ENCODE measurements around the gene ERCC2. TPM values are rescaled to one million over a fixed set of nuclear protein-coding genes. Genes with fewer than 3 reads are reported as not detected.
"Not testable (repeated sequence)": the region's sequence is repeated elsewhere in the genome, so short reads cannot be mapped to it uniquely, and the experiment has no call there.

Gene ERCC2
- total RNA-seq, 1 donor from 2014 or later, result 5.7 TPM

GRCh38 chr19:45333609-45334303 is 36.6 kb downstream of the ERCC2 start:
- no peak for DNase-seq

DNA sequence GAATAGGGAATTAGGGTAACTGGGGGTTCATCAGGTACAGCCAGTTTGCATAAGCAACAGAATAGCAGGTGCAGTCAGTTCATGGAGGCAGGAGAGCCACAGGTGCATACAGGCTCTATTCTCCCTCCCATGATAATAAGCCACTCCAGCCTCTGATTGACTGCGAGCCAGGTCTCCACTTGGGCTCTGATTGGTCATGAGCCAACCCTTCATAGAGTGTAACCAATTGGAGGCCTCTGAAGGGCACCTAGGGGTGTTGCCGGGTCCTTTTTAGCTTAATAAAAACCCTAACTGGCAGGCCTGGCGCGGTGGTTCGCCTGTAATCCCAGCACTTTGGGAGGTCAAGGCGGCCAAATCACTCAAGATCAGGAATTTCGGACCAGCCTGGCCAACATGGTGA is 39.0 kb downstream of the ERCC2 start:
- no peak for DNase-seq

DNA sequence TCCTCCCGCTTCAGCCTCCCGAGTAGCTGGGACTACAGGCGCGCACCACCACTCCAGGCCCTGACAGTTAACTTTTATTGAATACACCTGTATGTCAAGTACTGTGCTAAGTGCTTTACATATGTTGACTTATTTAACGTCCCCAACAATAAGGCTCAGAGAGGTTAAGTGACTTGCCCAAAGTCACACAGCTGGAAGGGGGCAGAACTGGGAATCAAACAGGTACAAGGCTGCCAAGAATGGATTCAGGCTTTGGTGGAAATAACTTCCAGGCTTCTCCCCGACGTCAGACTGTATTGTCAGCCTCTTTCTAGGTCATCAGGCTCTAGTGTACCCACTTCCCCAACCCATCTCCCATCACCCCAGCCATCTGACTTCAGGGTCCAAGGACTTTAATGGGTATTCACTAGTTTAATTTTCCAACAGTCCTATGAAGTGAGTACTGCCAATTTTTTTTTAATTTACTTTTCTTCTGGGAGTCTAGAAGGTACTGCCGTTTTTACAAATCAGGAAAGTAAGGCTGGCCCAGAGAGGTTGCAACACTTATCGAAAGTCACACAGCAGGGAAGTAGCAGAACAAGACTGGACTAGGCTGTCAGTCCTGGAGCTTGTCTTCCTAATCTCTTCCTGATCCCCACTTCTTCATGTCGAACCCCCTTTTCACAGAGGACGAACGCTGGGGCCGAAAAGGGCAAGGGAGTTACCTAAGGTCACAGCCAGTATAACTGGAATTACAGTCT is 42.8 kb downstream of the ERCC2 start:
- DNase-seq, result no peak

GRCh38 chr19:45324349-45324907 is 45.9 kb downstream of the ERCC2 start:
- no peak for DNase-seq

- DNase-seq, result no peak
These were observed 46.7 kb downstream of the ERCC2 start for GRCh38 chr19:45323671-45324081.

DNA sequence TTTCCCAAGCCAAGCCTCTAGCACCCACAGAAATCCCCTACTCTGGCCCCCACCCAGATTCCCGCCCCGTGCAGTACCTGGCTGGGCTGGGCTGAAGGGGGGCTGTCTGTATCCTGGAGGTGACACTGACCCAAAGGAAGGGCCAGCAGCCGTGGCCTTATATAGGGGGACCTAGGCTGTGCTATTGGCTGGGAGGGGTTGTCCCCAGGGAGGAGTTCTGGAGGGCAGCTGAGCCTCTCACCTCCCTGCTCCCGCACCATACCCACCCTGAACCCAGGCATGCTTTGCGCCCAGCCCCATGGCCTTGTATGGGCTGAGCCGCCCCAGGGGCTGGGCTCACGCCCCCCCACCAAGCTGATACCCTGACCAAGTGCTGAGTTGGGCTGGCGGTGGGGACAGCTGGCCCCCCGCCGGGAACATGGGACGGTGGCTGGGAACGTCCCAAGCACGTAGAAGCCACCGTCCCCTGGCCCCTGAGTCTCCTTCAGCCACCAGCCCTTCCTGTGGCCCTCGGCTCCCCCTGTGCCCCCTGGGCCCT is 47.6 kb downstream of the ERCC2 start, which contains the start of gene CKM:
CKM (minus strand) TSS at position 132 of the 538 bp plus-strand sequence. CDS start 3,162 bp downstream, outside the sequence.
- no peak for DNase-seq

- no peak for DNase-seq
These were observed 48.1 kb downstream of the ERCC2 start for GRCh38 chr19:45322311-45322710.

DNA sequence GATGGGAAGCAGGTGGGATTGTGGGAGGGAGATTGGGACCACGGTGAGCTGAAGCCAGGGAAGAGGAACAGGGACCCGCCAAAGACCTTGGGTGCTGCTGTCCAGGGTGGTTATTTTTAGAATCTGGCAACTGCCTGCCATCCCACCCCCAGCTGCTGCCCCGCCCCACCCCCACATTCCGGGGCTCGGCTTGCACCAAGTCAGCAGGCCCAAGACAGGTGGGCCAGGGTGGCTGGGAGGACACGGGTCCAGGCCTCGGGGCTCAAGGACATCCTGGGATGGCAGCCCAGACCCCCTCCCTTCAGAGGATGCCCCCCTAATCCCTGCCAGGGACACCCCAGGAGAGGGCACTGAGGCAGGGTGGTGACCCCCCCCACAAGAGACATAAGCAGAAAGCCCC is 48.5 kb downstream of the ERCC2 start:
- DNase-seq, result no peak

DNA sequence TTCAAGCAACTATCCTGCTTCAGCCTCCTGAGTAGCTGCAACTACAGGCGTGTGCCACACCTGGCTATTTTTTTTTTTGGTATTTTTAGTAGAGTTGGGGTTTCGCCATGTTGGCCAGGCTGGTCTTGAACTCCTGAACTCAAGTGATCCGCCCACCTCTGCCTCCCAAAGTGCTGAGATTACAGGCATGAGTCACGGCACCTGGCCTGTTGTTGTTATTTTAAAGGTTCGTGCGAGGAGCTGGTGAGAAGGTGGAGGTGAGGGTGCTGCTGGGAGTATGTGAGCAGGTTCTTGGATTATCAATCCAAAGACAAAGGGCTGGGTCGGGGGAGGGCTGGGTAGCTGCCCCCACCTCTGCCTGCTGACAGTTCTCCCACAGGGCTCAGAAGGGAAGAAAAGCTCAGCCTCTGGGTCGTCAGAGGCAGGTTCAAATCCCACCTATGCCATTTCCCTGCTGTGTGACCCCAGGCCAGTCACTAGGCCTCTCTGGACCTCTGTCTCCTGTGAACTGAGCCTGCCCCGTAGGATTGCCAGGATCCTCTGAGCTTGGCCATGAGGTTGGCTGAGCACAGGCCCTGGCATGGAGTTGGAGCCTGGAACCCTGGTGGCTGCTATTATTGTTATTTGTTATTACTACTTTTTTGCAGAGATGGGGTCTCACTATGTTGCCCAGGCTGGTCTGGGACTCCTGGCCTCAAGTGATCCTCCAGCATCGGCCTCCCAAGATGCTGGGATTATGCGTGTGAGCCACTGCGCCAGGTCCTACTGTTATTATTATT is 49.2 kb downstream of the ERCC2 start:
- DNase-seq, result no peak

DNA sequence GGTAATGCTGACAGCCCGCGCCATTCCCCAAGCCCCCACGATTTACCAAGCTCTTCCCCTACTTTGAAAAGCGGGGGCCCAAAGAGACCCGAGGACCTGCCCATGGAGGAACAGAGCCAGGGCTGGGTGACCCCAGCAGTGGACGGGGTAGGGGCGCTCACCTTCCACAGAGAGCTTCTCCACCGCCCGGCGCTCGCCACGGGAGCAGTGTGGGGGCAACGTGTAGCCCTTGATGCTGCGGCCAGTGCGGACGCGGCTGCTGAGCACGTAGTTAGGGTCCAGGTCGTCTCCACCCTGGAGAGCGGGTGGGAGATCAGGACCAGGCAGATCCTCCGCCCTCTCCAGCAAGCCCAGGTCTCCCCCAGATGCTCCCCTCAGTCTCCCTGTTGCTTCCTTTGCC is 55.1 kb downstream of the ERCC2 start:
- no peak for DNase-seq

- no peak for DNase-seq
These were observed 55.6 kb downstream of the ERCC2 start for GRCh38 chr19:45314708-45315245.

GRCh38 chr19:45312285-45312684 is 58.1 kb downstream of the ERCC2 start:
- not testable (repeated sequence) for DNase-seq

DNA sequence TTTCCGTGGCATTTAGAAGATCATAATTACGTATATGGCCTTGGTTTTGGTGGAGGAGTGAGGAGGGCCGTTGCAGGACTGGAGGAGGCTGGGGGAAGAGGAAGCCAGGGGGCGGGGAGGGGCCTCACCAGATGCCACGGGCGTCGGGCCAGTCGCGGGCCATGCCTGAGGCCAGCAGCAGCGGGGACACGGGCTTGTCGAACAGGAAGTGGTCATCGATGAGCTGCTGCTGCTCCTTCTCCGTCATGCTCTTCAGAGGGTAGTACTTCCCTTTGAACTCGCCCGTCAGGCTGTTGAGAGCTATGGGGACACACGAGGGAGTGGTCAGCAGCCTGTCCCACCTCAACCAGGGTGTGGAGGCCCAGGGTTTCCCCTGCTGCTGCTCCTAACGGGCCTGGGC is 58.8 kb downstream of the ERCC2 start:
- DNase-seq, result no peak

DNA sequence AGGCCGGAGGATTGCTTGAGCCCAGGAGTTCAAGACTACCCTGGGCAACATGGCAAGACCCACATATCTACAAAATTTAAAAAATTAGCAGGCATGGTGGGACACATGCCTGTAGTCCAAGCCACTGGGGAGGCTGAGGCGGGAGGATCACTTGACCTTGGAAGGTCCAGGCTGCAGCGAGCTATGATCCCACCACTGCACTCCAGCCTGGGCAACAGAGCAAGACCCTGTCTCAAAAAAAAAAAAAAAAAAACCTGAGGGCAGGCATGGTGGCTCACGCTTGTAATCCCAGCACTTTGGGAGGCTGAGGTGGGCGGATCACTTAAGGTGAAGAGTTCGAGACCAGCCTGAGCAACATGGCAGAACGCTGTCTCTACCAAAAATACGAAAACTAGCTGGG is 61.1 kb downstream of the ERCC2 start:
- not testable (repeated sequence) for DNase-seq

- DNase-seq, result no peak
These were observed 63.0 kb downstream of the ERCC2 start for GRCh38 chr19:45307361-45307760.

DNA sequence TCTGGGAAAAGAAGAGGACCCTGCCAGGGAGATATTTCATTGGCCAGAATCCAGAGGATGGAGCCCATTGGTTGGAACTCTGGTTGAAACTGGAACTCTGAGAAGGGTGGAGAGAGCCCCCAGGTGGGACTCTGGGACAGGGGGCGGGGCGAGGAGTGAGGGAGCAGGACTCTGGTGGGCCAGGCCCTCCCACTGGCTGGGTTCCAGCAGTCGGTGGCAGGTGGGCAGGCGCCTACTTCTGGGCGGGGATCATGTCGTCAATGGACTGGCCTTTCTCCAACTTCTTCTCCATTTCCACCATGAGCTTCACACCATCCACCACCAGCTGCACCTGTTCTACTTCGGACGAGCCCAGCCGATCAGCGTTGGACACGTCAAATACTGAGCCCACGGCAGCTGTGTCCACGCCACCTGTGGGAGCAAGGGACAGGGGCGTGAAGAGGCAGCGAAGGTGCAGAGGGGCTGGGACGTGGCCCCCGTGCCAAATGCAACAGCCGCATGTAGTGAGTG is 63.8 kb downstream of the ERCC2 start:
- no peak for DNase-seq

DNA sequence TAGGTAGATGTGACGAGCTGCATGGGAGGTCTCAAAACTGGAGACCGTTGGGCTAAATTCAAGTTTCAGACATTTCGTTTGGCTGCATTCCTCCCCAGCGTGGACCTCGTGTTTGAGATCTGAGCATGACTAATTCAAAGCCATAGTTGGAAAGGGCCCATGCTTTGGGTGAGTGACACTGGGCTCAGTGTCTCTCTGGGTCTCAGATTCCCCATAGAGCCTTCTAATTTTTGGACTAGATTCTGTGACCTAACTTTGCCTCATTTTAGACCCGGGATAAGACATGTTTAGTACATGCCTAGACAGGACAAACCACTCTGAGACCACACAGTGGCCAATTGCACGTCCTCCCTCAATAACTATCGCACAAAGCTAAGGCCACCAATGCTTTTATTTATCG is 64.3 kb downstream of the ERCC2 start:
- no peak for DNase-seq

DNA sequence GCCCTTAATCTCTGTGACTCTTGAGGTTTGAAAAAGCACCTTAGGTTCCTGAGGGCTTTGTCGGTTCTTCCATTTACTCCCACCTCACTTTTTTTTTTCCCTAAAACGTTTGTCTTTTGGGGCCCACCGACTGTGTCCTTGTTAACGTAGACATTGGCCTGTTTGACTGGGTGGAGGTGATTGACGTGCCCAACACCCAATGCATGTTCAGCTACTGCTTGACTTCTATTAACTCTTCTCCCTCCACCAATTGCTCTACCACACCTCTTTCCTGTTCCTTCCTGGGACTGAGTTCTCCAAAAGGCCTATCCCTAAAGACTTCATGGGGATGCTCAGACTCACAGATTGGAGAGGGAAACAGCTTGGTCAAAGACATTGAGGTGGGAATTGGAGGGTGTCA is 65.0 kb downstream of the ERCC2 start:
- DNase-seq, result no peak

GRCh38 chr19:45305007-45305406 is 65.4 kb downstream of the ERCC2 start:
- no peak for DNase-seq

GRCh38 chr19:45304141-45304926 is 66.0 kb downstream of the ERCC2 start:
- no peak for DNase-seq
